ENCODE results near the gene KCNT1.

GRCh38 chr9:135821733-135822373 is 119.9 kb downstream of the KCNT1 start:
- no peak for TF ChIP-seq CTCF (conservative IDR thresholded peaks at IDR 0.05)
- TF ChIP-seq EZH2 (IDR thresholded peaks at IDR 0.05; ENCODE audit: low read depth): no peak
